Activated T-cell treated with anti-CD3 and anti-CD28 coated beads, Interleukin-2, amount 50 U/mL, for 48 hours (primary cell): Measurements from ENCODE around the gene GPR6.

ENCODE experiments used
- DNase-seq, 2 experiments: peaks; one replicate each; pipeline ENCODE4 v3.0.0-alpha.2; 2020

The GPR6 gene, protein sequence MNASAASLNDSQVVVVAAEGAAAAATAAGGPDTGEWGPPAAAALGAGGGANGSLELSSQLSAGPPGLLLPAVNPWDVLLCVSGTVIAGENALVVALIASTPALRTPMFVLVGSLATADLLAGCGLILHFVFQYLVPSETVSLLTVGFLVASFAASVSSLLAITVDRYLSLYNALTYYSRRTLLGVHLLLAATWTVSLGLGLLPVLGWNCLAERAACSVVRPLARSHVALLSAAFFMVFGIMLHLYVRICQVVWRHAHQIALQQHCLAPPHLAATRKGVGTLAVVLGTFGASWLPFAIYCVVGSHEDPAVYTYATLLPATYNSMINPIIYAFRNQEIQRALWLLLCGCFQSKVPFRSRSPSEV

DNA sequence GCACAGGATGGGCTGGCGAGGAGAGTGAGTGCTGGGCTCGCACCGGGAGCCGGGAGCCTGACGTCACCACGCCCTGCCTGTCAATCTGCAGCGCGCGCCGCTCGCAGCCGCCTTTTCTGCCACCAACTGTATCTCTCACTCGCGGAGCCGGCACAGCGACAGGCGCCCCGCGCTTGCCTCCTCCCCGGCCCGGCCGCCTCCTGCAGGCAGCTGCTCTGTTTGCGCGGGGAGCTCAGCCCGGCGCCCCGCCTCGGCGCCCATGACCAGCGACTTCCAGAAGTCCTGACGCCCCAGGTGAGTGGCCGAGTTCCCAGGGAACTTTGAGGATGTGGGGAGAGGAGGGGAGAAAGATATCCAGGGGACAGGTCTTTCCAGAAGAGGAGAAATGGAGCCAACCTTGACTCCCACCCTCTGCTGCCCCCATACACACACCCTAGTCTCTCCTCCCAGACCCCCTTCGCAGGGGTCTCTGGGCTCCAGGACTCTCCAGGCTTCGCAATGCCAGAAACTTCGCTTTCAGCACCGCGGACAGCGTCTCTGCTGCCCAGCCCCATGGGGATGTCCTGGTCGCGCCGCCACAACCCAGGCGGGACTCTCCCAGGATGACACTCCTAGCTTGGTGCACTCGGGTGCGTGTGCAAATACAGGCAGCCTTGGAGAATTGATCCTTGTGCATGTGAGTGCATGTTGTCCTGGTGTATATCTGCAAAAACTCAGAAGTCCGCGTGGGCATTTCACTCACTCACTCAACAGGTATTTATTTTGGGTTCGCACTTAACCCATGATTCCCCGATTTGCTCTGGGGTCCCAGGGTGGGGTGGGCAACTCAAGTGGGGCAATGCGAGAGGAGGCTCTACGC, at the start of gene GPR6:
Gene GPR6 (plus strand): TSS at position 138 of the 859 bp plus-strand sequence. CDS start 802 bp downstream, outside the sequence.
- peak; percentile 61 to 64 for DNase-seq

DNA sequence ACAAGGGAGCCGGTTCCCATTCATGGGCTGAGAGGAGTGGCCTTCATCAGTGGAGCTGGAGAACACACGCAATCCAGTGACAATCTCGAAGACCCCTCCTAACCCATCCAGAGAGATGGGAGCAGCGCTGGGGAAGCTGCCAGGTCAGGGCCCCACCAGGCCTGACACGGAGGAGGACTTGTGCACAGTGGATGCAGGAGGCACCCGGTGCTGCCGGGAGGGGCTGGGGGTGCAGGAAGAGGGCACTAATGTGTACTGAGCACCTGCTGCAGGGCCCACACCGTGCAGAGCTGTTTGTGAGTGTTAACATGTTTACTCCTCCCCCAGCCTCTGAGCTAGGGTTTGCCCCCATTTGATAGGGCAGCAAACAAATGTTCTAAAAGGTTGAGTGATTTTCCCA, 43.8 kb upstream of the GPR6 start:
- DNase-seq, result no peak

DNA sequence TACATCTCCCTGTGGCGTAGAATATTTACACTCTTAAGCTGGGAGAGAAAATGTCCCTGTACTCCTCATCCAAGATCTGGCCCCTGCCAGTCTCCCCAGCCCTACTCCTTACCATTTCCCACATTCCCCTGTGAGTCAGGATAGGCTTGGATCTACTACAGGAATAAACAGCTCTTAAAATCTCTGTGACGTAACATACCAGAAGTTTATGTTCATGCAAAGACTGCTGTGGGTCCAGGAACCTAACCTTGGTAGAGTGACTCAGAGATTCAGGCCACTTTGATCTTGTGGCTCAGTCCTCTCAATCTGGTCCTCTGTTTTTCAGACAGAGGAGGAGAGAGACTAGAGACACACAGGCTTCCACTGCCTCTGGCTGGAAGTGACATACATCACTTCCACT, 38.5 kb upstream of the GPR6 start:
- no peak for DNase-seq

DNA sequence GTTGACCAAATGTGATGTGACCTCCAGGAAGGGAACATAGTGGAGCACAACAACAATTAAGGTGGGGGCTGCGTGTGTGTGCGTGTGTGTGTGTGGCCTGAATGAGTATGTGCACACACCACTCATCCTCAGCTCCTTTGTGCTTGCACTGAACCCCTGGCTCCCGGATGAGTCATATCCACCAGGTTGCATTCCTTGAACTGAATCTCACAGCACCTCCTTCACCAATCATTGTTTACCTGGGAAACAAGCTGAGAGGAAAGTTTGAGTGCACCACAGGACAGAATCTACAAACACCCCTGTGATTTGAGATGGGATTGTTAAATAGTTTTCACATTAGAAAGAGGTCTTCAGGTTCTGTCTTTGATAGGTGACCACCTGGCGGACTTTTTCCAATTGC, 33.7 kb upstream of the GPR6 start:
- no peak for DNase-seq

DNA sequence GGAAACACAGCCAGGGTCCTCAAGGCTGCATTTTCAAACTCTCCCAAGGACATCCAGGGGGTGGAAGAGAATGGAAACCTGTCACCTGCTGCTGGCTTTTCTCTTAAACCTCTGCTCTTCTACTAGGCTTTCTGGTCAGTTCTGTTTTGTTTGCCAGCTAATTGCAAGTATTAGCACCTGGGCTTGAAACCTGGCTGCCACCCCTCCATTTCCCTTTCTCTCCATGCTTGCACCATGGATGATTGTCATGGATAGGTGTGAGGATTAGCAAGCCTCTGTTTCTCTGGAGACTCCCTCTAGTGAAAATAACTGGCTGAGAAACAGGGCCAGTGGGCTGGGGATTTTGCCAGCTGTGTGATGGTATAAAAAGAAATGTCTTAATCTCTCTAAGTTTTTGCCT, 33.0 kb upstream of the GPR6 start:
- no peak for DNase-seq

DNA sequence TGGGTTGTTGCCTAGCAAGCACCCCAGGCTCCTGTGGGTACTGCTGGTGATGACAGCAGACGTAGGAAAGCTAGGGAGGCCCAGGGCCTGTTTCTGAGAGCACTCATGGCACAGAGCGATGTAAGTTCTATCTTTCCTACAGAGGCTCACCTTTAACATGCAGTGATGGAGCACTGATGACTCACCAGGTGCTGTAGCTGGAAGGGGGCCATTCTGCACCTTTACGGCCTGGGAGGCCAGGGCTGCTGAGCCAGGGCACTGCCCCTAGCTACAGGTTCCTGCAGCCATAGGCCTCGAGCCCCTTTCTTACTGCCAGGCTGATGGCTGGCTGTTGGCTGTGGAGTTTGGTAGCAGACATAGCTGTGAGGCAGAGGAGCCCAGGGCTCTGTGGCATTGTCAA, 31.1 kb upstream of the GPR6 start:
- DNase-seq, result no peak

DNA sequence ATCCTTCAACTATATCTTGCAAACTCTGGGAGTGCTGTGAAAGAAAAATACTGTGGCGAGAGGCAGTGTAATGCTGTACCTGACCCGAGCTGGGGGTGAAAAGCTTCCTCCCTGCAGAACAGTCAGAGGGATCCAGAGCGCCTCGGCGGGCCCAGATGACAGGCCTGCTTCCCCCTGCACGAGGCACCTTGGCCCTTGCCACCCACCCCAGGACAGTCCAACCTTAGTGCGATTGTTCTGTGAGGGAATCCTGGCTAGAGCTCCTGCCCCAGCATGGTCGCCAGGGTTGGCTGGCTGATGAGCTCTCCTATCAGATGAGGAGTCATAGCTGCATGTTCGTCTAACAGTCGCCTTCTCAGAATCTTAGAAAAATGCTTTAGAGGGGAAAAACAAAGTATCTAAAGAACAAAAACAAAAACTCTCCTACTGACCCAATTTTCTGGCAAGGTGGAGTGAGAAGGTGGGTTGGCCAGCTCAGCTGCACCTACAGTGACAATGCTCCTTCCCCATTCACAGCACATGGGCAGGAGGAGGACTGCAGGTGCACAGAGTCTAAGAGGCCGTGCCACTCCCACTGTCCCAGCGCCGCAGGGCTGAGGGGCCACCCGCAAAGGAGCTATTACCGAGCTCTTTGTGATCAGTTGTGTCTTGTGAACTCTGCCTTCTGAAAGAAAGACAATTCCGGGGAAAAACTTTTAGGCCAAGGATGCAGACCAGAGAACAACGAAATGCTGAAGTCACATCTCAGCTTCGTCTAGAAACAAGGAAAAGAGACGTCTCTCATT, 28.6 kb upstream of the GPR6 start:
- no peak for DNase-seq

DNA sequence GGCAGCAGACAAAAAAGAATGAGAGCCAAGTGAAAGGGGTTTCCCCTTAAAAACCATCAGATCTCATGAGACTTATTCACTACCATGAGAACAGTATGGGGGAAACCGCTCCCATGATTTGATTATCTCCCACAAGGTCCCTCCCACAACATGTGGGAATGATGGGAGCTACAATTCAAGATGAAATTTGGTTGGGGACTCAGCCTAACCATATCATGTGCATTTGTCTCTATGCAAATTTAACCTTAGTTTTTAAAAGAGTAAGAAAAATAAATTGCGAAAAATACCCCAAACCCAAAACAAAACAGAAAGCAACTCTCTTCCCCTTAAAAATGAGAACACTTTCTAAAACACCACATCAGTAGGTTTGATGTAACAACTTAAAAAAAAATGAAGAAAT, 22.6 kb upstream of the GPR6 start:
- no peak for DNase-seq

DNA sequence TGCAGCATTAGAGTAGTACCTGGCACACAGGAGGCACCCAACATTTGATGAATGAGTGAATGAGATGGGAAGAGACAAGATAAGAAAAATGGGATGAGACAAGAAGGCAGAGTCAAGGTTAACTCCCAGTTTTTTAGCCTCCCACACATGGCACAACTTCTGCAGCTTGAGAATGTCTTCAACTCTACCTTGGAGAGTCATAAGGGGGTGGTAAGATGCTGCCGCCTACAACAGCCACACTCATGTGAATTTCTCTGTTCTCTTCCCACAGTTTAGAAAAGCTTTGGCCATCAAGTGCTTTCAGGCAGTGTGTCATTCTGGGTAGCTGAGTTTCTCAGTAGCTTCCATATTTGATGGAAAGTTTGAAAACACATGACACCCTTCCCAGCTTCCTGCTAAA, 19.5 kb upstream of the GPR6 start:
- no peak for DNase-seq

DNA sequence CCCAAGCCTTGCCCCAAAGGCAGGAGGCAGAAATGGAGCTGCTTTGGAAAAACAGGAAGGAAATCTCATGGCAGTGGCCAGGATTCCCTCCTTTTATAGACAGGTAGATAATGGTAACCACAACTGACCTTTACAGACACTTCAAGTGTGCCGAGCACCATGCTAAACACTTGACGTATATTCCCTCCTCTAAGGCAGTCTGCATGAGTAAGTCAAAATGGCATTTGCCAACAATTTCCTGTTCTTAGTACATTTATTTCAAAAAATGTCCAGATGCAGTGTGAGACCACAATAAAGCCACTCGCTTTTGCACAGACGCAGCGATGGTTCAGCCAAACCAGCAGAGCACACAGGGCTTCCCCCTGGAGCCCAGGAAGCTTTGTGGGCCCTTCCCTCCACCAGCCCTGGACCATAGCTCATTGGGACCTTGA, 16.5 kb upstream of the GPR6 start:
- DNase-seq, result no peak

DNA sequence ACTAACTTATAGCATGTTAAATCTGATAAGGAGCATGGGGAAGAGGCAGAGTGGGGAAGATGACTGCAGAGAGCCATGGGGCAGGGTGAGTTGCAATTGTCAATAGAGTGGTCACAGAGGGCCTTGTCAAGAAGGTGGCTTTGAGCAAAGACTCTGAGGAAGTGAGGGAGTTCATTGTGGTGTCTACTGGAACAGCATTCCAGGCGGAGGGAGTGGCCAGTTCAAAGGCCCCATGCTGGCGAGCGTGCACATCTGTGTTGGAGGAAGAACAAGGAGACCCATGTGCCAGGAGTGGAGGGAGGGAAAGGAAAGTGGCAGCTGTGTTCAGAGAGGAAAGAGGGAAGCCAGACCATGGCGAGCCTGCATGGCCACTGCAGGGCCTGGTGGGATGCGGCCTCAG, 15.8 kb upstream of the GPR6 start:
- no peak for DNase-seq

DNA sequence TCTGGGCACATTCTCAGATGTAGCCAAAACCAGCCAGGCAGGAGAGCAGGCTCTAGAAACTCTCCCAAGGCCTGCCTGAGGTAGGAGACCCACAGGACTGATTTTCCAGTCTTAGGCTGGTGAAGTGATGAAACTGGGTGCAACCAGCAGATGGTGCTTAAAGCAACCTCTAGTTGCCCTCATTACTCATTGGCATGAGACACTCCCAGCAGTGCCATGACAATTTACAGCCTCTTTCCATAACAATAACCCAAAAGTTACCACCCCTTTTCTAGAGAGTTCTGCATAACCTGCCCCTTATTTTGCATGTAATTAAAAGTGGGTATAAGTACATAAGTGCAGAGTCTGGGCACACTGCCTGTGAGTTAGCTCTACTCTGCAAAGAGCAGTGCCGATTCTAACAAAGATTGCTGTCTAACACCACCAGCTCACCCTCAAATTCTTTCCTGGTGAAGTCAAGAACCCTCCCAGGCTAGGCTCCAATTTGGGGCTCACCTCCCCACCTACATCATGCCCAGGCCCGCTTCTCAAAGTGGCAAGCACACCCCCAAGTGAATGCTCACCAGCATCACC, 14.4 kb upstream of the GPR6 start:
- no peak for DNase-seq

DNA sequence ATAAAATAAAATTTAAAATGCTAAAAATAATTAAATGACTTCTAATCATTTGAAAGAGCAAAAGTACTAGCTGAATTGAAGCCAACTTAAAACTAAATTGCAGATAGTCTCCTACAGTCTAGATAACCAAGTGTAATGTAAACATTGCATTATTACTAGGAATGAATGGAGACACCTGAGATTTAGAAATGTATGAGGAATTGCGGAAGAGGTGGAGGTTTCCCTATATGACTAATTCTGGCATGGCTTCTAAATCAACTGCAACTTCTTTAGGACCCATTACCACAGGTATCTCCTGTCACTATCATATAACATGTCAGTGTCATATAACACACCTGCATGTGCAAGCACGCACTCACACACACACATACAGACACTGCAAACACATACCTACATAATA, 13.2 kb upstream of the GPR6 start:
- DNase-seq, result no peak

DNA sequence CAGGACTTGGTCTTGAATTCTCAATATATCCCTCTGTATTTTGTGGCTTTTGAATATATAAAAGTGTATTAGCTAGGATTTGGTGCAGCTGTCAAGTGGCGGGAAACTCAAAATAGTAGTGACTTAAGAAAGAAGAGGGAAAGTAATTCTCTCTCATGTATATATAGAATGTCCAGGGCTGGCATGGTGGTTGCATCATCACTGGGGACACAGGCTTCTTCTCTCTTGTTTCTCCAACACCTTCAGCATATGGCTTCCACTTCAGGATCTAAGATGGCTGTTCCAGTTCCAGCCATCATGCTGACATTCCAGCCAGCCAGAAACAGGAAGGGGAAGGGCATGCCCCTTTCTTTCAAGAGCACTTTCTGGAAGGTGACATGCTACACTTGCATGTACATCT, 11.8 kb upstream of the GPR6 start:
- no peak for DNase-seq

DNA sequence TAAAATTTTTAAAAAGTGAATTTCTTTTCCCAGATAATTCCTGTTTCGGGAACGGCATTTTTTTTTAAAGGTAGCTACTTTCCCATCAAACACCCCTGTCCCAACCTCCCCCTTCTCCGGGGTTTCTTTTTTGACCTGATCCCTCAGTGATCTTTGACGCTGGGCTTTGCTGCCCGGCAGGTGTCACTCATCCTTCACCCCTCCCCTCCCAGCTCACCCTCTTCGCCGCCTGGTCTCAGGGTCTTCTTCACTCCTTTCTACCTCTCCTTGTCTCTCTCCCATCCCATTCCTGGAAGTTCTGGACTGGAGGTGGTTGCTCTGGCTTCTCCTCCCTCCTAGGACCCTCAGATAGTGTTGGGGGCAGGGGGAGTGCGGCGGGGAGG, 329 bp upstream of the GPR6 start:
- DNase-seq, result no peak

DNA sequence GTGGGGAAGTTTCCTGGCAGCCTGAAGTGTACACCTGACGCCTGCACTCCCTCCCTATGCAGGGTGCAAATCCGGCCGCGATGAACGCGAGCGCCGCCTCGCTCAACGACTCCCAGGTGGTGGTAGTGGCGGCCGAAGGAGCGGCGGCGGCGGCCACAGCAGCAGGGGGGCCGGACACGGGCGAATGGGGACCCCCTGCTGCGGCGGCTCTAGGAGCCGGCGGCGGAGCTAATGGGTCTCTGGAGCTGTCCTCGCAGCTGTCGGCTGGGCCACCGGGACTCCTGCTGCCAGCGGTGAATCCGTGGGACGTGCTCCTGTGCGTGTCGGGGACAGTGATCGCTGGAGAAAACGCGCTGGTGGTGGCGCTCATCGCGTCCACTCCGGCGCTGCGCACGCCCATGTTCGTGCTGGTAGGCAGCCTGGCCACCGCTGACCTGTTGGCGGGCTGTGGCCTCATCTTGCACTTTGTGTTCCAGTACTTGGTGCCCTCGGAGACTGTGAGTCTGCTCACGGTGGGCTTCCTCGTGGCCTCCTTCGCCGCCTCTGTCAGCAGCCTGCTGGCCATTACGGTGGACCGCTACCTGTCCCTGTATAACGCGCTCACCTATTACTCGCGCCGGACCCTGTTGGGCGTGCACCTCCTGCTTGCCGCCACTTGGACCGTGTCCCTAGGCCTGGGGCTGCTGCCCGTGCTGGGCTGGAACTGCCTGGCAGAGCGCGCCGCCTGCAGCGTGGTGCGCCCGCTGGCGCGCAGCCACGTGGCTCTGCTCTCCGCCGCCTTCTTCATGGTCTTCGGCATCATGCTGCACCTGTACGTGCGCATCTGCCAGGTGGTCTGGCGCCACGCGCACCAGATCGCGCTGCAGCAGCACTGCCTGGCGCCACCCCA, 1.2 kb downstream of the GPR6 start:
- DNase-seq, result no peak

DNA sequence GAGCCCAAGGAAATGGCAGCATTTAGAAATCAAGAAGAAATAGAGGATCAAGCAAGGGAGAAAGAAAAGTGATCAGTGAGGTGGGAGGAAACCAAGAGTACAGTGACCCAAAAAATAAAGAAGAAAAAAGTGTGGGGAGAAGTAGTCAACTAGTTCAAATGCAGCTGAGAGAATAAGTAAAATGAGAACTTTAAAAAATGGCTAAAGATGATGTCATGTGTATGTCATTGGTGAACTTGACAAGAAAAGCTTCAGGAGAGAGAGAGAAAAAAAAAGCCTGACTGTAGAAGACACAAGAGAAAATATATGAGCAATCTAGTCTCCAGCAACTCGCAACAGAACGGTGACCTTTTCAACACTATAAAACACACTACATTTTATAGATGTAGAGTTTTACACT, 6.3 kb downstream of the GPR6 start:
- no peak for DNase-seq

DNA sequence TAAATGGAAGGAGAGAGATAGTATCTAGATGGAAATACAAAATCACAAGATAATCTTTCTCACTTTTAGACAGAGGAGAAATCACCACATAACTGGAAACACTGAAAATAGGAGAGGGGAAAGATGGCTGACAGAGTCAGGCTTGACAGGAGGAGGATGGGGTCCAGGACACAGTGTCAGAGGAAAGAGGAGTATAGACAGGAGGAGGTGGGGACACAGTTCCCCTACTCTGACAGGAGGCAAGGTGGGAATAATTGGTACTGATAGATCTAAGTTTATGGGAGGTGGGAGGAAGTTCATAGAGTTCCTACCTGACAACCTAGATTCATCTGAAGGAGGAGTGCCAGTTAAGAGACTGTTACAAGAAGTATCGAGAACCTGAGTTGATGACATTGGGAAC, 9.1 kb downstream of the GPR6 start:
- no peak for DNase-seq

DNA sequence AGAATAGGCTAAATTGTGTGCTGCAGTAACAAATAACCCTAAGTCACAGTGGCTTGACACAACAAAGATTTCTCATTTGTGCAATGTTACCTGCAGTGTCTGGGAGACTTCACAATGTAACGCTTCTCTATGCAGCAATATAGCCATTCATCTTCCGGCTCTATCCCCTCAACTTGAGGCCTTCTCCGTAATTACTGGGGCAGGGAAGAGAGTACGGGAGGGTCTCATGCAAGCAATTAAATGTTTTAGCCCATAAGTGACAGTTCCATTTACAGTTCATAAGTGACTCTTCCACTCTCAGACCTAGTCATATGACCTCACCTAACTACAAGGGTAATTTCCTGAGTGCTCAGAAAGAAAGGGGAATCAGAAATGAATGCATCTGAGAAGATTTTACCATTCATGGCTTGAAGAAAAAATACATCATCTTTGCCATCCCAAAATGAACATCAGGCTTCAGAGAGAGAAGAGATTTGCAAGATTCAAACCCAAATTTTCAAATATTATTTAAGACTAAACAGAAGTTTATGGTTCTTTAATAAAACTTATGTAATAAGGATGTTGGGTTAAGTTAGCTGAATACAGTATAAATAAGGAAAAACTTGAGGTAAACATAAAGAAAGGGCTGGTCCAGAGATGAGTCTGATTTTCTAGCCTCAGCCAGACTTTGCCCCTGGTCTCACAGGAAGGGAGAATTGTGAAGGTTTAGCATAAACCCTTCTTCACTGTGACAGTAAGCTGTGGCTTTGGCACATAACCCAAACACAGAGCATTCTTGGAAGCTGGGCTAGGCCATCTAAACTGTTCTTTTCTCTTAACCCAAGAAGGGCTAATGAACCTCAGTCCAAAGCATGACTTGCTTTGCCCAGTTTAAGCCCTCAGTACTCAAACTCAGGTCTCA, 13.3 kb downstream of the GPR6 start:
- no peak for DNase-seq

DNA sequence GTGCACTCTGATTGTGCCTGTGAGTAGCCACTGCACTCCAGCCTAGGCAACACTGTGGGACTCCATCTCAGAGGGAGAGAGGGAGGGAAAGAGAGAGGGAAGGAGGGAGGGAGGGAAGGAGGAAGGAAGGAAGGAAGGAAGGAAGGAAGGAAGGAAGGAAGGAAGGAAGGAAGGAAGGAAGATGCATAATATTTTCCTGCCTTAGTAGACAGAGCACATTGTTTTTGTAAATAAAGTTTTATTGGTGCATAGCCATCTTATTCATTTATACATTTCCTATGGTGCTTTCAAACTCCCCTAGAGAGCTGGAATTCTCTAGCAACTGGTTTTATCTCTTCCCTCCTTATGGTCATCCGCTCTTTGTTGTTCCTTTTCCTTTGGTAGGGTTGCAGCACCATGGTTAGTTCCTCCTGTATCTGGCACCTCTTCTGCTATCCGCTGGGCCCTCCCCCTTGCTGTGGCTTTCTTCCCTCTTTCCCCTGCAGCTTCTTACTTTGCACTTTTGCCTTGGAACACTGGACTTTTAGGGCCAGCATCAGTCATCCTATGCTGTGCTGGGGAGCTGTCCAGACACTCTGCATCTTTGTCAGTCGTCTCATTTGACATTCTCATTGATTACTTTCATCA, 20.2 kb downstream of the GPR6 start:
- DNase-seq, result no peak

DNA sequence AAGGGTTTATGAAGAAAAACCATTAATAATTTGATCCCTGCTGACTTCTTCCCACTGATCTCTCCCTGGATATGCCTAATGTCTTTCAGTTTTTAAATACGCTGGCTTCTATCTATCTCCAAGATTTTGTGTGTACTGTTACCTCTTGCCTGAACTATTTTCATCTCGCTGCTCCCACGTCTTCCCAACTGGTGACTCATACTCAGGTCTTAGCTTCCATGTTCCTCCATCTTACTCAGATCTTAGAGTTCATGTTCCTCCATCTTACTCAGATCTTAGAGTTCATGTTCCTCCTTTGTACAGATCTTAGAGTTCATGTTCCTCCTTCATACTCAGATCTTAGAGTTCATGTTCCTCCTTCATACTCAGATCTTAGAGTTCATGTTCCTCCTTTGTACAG, 21.6 kb downstream of the GPR6 start:
- no peak for DNase-seq
